ENCODE measurements around the gene MKS1. TPM values are rescaled to one million over a fixed set of nuclear protein-coding genes. Genes with fewer than 3 reads are reported as not detected.

MKS1 gene
- total and polyA plus RNA-seq, 10 of the 15 experiments (the other 5 are each of a cell fraction or from before 2014, with no cell fraction given), result 5.7 to 21.4 (median 13.9) TPM

- no peak for TF ChIP-seq E4F1 (IDR thresholded peaks at IDR 0.05; ENCODE audit: borderline replicate concordance, partially characterized antibody)
- TF ChIP-seq FOS (IDR thresholded peaks at IDR 0.05; ENCODE audit: borderline replicate concordance, extremely low read depth, insufficient read length), result no peak
- no peak for TF ChIP-seq HSF1 (IDR thresholded peaks at IDR 0.05; ENCODE audit: low read depth, low read length)
- TF ChIP-seq JUND (IDR thresholded peaks at IDR 0.05; ENCODE audit: low read depth, low read length), result no peak
- no peak for TF ChIP-seq JUNB (IDR thresholded peaks at IDR 0.05)
- no peak for TF ChIP-seq SMC3 (IDR thresholded peaks at IDR 0.05; ENCODE audit: borderline replicate concordance, low read length)
- no peak for TF ChIP-seq IRF5 (IDR thresholded peaks at IDR 0.05; ENCODE audit: borderline replicate concordance)
- TF ChIP-seq POLR2AphosphoS2 (IDR thresholded peaks at IDR 0.05; ENCODE audit: low read depth, low read length), result no peak
- no peak for TF ChIP-seq RBBP5 (conservative IDR thresholded peaks at IDR 0.05)
- TF ChIP-seq HDGF (IDR thresholded peaks at IDR 0.05), result no peak
- no peak for TF ChIP-seq NFIC (IDR thresholded peaks at IDR 0.05; ENCODE audit: low read depth, low read length)
- no peak for TF ChIP-seq LARP7 (IDR thresholded peaks at IDR 0.05)
- TF ChIP-seq YBX1 (IDR thresholded peaks at IDR 0.05), result no peak
These were observed 26.4 kb downstream of the MKS1 start, which contains the start of gene EPX (continued) for GRCh38 chr17:58192612-58193011.

All from GM12878 (cell line).